NCI-H2227 (cell line): Measurements from ENCODE around the gene MST1.

Experiments
- DNase-seq: peaks from one replicate; lab custom pipeline; 2025; ENCODE audit not compliant: unreplicated experiment; lab: John Stamatoyannopoulos, UW

Gene MST1

DNA sequence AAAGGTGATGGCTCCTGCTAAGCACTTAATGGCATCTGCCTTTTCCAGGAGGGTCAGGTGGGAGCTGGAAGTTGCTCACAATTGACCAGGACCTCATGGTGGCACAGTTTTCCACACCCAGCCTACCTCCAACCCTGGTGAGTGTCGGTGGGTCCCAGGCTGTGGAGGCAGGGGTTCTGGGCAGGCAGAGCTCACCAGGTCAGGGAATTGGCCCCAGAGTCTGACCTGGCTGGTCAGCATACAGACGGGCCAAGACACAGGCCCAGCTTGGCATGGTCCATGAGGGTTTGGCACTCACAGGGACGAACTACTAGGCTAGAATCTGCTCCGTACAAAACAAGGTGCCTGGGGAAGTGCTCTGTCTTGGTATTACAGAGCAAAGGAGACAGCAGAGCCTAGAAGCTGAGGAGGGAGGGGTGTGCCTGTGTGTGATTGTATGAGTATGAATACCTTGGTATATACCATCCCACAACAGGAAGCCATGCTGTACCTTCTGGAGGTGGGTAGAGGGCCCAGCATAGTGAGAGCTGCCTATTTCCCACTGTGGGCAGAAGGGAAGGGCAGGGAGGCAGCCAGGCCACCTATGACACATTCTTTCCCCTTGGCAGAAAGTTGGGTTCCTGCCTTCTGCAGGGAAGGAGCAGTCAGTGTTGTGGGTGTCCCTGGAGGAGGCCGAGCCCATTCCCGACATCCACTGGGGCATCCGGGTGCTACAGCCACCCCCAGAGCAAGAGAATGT lies 8.6 kb downstream of the MST1 start:
- DNase-seq = no peak

DNA sequence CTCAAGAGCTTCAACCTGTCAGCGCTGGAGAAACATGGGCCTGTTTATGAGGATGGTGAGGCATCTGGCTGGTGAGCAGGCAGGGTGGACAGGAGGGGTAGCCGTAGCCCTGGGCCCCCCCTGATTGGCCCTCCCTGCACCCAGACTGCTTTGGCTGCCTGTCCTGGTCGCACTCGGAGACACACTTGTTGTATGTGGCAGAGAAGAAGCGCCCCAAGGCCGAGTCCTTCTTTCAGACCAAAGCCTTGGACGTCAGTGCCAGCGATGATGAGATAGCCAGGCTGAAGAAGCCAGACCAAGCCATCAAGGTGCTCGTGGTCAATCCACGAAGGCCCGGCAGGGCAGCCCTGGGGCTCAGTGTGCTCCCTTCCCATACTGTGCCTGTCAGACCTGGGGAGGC lies 13.4 kb downstream of the MST1 start:
- no peak for DNase-seq

- DNase-seq = no peak
Measured at GRCh38 chr3:49674497-49674983, 14.7 kb downstream of the MST1 start.

DNA sequence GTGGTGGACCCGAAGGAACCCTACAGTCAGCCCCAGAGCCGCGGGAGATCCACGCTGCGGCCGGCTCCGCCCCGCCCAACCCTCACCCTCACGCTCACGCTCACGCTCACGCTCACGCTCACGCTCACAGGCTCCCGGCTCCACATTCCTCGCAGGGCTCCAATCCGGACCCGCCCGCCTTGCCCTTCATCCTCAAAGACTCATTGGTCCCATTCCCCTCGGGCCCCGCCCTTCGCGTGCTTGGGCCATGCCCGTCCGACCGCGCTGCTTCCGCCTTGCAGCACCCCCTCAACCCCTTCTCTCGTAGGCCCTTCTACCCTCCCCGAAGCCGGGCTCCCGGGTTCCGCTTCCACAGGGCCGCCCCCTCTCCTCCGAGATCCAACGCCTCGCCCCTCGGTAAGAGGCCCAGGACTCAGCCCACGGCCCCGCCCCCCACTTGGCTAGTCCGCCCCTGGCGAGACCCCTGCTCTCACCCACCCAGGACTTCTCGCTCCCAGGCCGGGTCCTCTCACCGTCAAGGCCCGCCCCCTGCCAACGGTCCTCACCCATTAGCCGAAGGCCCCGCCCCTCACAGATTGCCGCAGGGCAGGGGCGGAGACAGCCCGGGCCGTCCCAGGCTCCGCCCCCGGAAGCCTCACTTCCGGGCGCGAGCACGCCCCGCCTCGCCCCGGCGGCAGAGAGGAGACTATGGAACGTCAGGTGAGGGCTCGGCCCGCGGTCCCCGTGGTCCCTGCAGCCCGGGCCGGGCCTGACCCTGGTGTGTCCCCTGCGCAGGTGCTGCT lies 15.4 kb downstream of the MST1 start, which contains the start of gene APEH:
TSS of gene APEH (plus strand) at position 637 of the 782 bp plus-strand sequence. CDS start at position 688, 51 bp downstream.
- DNase-seq = no peak

- no peak for DNase-seq
Measured at GRCh38 chr3:49673121-49673714, 16.1 kb downstream of the MST1 start.

DNA sequence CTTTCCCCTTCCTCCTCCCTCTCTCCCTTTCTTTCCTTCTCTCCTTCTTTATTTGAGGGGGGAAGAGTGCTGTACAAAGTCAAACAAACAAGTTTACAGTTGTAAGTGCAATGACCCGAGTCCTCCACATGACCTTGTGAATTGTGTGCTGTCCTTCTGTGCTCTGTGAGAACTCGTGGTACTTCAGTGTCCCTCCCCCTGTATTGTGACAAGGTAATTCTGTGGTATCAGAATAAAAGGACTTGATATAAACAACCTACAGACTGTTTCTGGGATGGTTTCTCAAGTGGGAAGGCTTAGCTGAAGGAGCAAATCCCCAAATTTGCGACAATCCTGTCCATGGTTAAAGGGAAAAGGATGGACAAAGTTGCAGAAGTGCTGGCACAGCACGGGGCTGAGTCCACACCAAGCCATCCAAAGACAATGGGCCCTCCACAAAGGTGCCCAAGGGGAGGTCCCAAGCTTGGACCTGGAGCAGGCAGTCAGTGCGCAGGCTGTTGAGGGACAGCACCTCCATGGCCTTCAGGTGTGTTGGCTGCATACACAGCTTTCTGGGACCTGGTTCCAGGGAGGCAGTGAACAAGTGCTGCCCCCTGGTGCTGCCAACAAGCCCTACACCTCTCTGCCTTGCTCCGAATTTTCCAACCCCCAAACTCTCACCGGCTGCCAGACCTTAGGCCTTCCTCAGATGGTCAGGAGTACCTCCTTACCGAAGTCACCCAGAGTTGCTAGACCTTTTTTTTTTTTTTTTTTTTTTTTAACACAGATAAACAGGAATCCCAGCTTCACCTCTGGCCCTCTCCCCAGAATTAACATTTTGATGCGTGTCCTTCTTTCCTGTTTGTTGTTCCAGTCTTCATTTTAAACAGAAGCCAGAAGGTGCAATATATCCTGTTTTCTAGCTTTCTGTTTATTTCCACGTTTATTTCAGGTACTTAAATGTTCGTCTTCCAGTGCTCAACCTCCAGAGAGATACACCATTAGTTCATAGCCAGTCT lies 17.7 kb downstream of the MST1 start:
- DNase-seq = no peak

GRCh38 chr3:49670940-49671290 lies 18.4 kb downstream of the MST1 start:
- no peak for DNase-seq

DNA sequence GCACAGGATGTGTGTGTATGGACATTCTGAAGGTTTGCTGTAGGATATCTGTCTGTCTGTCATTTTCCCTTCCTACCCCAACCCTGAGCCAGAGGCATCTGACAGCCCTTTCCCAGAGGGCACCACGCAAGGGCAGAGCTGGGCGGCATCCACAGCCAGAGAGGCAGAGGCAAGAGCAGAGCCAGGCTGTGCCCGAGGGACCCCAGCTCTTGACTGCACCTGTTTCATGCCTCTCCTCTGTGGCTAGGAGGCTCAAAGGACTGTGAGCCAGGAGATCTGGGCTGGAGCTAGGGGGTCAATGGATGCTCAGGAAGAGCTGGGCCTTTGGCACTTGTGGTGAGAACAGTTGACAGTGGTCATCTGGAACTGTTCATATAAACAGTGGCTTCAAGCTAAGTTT lies 19.9 kb downstream of the MST1 start:
- DNase-seq = no peak

DNA sequence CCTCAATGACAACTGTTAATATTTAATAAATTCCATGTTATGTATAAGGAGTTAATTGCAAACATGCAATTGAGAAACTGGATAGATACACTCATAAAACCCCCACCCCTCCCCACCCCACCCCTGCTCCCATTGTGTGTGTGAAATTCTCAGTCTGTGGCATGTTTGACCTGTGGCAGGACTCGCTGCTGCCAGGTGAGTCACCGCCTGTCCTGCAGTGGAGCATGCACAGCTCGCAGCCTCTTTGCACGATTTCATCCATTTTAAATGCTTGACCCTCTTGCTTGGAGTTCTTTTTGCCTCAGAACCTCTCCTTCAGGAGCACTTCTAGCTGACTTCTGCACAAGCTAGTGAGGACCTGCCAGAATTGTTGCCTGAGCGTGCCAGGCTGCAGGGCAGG lies 20.4 kb downstream of the MST1 start:
- DNase-seq = no peak

DNA sequence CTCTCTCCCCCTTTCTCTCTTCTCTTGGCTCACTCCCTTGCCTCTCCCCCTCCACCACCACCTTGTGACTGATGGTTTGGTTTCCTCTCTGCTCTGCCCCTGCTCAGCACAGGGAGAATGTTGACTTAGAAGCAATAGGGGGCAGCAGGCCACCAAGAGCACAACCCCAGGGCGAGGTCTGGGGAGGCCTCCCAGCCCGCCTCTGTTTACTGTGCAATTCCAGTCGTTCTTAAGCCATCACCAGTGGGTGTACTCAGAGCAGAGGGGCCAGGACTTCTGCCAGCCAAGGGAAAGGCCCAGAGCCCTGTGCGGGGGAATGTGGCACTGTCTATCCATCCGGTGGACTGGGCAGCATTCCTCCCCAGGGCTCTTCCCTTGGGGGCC lies 20.9 kb downstream of the MST1 start:
- no peak for DNase-seq

DNA sequence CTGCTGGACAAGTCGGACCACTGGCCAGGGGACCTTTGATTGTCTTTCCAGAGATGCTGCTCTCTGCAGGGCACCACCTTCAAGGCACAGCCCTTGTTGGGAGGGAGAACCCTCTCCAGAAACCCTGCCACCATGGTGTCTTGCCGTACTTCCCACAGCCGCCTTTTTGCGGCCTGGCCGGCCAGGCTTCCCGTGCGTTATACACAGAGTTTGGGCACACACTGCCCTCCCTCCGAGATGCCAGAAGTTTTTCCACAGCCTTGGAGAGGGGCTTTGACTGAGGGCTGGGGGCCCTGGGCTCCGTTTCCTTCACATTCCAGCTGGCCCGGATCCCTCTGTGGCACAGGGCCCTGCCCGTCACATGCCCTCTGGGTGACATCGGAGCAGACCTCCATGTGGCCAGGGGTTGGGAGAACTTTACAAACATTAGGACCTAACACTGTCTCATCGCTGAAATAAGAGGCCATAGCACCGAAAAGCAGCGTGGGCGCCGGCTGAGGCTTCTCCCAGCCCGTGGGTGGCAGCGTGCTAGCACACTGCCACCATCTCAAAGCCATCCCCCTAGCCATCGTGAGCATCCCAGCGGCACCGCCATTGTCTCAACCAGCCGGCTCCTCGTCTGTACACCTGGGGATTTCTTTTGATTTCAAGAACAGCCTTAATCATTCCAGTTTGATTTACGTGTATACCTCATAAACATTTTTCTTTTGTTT lies 21.4 kb downstream of the MST1 start:
- no peak for DNase-seq

DNA sequence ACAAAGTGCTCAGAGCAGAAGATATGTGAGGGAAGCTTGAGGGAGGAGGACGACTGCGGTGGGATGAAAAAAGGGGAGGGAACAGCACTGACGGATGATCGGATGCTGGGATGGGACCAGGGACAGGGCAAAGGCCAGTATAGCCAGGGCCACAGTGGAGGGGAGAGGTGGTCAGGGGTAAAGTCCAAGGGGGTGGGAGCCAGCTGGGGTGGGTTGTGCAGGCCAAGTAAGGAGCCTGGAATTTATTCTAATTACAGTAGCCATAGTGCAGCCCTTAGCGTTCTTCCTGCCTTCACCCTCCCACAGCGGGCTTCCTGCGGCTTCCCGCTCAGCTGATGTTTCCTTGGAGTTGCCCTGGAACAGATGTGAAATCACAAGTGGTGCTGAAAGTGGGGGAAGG lies 22.7 kb downstream of the MST1 start:
- no peak for DNase-seq

DNA sequence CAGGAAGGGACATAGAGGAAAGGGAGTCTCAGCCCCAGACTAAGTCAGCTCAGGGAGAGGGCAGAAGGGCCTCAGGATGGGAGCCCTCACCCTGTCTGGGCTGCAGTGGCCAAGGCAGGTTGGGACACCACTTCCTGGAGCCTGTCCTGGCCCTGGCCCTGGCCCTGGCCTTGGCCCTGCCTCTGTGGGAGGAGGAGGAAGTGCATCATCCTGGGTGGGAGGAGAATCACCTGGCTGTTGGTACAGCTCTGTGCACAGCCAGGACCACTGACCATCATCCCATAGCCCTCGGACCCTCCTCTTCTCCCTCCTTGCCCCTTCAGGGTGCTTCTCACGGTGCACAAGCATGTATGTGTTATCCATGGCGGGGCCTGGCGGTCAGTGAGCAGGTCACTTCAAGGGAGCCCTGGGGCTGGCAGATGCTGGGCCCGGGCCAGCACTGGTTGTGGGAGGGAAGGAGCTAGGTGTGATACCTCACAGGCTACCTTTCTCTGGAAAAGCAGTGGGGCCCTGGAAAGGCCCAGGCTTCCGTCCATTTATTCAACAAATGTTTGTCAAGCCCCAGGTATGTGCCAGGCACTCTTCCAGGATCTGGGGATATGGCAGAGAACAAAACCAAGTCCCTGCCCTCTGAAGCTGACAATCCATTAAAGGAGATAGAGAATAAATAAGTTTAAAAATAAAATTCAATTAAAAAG lies 23.3 kb downstream of the MST1 start:
- DNase-seq = no peak

- DNase-seq = no peak
Measured at GRCh38 chr3:49664300-49664699, 25.0 kb downstream of the MST1 start.

- DNase-seq = no peak
Measured at GRCh38 chr3:49663831-49664230, 25.4 kb downstream of the MST1 start.

GRCh38 chr3:49662720-49663413 lies 26.4 kb downstream of the MST1 start:
- no peak for DNase-seq

DNA sequence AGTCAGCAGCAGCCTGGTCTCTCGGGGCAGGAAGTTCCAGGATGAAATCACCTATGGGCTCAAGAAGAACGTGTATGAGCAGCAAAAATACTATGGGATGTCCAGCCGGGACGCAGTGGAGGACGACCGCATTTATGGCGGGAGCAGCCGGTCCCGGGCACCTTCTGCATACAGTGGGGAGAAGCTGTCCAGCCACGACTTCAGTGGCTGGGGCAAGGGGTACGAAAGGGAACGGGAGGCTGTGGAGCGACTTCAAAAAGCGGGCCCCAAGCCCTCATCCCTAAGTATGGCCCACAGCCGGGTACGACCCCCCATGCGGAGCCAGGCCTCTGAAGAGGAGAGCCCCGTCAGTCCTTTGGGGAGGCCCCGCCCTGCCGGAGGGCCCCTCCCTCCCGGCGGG lies 27.3 kb downstream of the MST1 start:
- no peak for DNase-seq

- no peak for DNase-seq
Measured at GRCh38 chr3:49661281-49661680, 28.0 kb downstream of the MST1 start.

DNA sequence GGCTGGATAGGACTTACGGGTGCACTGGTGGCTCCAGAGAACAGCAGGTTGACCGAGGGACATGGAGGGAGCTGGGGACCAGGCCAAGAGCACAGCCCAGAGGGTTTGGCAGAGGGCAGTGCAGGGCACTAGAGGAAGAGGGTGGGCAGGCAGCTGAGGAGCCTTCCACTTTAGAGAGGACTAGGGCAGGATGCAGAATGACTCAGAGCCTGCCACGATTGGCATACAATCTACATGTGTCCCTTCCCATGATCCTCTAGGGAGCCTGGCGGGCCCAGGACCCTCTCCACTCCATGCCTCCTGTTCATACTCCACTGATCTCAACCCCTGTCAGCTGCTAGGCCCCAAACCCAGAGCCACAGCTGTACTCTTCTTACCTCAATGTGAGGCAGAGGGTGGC lies 29.5 kb downstream of the MST1 start:
- DNase-seq = no peak
